NCI-H2196 treated with DMSO at 0.1 percent for 48 hours (cell line): Measurements from ENCODE around the gene SFTPB.
"Not testable (repeated sequence)": the region's sequence is repeated elsewhere in the genome, so short reads cannot be mapped to it uniquely, and the experiment has no call there.

ENCODE experiments used
- DNase-seq: peaks from one replicate; lab custom pipeline; 2025; ENCODE audit not compliant: unreplicated experiment; lab: John Stamatoyannopoulos, UW

Gene SFTPB

DNA sequence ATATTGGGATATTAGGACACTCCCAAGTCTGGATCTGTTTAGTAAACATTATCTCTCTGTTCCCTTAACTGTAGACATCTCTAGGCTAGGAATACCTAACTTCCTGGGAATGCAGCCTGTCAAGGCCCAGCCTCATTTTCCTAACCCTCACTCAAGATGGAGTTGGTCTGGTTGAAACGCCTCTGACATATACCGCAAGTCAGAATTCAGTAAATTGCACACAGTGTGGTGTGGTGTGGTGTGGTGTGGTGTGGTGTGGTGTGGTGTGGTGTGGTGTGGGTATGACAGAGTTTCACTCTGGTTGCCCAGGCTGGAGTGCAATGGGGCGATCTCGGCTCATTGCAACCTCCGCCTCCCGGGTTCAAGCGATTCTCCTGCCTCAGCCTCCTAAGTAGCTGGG lies 53.2 kb downstream of the SFTPB start:
- not testable (repeated sequence) for DNase-seq

DNA sequence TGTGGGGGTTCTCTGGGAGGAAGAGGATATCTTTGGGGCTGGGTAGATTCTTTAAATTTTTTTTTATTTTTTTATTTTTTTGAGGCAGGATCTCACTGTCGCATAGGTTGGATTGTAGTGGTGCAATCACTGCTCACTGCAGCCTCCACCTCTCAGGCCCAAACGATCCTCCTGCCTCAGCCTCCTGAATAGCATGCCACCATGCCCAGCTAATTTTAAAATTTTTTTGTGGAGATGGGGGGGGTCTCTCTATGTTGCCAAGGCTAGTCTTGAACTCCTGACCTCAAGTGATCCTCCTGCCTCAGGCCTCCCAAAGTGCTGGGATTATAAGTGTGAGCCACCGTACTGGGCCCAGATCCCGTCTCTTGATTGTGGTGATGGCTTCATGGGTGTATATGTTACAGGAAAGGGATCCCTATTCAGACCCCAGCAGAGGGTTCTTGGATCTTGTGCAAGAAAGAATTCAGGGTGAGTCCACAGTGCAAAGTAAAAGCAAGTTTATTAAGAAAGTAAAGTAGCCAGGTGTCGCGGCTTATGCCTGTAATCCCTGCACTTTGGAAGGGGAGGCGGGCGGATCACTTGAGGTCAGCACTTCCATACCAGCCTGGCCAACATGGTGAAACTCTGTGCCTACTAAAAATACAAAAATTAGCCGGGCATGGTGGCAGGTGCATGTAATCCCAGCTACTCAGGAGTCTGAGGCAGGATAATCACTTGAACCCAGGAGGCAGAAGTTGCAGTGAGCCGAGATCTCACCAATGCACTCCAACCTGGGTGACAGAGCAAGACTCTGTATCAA lies 54.1 kb downstream of the SFTPB start:
- DNase-seq = no peak

DNA sequence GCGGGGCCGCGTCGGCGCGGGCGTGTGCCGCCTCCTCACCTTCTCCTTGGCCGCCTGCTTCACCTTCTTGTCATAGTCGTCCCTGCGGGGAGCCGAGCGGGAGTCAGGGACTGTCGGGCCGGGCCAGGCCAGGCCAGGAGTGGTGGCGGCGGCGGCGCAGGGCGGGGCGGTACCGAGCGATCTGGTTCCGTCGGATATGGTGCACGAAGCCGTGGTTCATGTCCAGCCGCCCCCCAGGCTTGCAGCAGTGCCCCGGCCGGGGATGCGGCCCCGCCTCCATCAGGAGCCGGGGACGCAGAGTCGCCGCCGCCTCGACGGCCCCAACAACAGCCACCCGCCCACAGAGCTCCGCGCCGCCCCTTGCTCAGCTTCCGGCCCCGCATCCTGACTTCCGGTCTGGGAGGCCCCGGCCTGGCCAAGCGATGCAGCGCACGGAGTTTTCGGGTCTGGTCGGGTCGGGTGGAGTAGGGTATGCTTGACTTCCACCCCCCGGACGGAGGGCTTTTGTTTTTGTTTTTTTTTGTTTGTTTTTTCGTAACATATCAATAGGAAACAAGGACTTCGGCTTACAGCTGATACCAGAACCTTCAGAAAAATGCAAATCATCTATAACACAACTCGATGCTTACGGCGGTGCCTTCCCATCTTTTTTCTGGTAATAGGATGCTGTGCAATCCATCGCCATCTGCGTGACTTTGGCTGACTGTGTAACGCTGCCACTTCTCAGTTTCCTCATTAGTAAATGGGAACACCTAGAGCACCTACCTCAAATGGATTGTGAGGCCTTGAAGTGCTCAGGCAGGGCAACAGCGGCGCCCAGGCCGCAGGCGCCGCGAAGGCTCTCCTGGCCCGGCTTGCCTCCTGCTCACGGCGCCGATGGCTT lies 56.1 kb downstream of the SFTPB start, which contains the start of gene C2orf68:
TSS of gene C2orf68 (minus strand) at position 362 of the 883 bp plus-strand sequence. CDS start at position 280, 82 bp downstream.
- peak; percentile 53 for DNase-seq

DNA sequence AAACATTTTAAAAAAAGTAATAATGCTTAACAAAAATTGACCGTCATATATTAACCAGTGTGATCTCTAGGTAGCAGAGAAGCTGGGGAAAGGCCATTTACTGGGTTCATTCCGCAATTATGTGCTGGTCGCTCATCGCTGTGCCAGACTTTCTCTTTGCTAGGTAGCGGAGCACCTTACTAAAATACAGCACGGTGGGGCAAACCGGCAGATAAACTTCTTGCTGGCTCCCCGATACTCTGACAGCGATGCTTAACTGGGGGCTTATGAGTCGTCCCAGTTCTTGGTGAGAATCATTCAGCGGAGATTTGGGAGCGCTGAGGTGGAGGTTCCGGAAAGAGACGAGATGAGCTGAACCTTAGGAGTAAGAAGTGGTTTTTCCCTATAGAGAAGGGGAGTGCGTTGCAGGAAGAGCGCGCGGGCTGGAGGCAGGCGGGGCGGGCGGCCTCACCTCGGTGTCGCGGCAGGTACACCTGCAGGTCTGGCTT lies 56.7 kb downstream of the SFTPB start:
- no peak for DNase-seq
